Adrenal gland (tissue), 12 donors: ENCODE results near the gene TMEM214. TPM values are rescaled to one million over a fixed set of nuclear protein-coding genes. Genes with fewer than 3 reads are reported as not detected.
A peak's percentile ranks its signal among the peaks of the same experiment; 100 is the strongest.

Source experiments
- DNase-seq, 7 donors: peaks; one replicate each; pipeline ENCODE4 v3.0.0-alpha.2; 2019 to 2020
- H3K27ac ChIP-seq, 5 donors: fragments of 200-600 bp; sonication (generic) in 4 of 5; 1 replicate in 3 of 5; 2 replicates in 2 of 5; pipeline versions ENCODE4 v1.5.1 to v1.8.0; 2016 to 2020; ENCODE audit warnings: mild to moderate bottlenecking in 1 of 5
- H3K27me3 ChIP-seq: fragments of 200-600 bp; 2 replicates; pipeline ENCODE4 v1.8.0; 2021
- H3K36me3 ChIP-seq, 2 donors: fragments of 200-600 bp; replicated peaks in 1 of 2; 1 replicate in 1 of 2; 2 replicates in 1 of 2; pipeline versions ENCODE4 v1.5.1 to v1.8.0; 2018 to 2022
- H3K4me1 ChIP-seq, 2 donors: fragments of 200-600 bp; replicated peaks in 1 of 2; 1 replicate in 1 of 2; 2 replicates in 1 of 2; pipeline versions ENCODE4 v1.5.1 to v1.8.0; 2018 to 2021
- H3K4me3 ChIP-seq, 4 donors: fragments of 200-600 bp; sonication (generic) in 3 of 4; one replicate each; pipeline ENCODE4 v1.5.1; 2016 to 2018
- H3K9me3 ChIP-seq, 3 donors: fragments of 200-600 bp; sonication (generic) in 1 of 3; replicated peaks in 1 of 3; 1 replicate in 2 of 3; 2 replicates in 1 of 3; pipeline versions ENCODE4 v1.5.1 to v1.8.0; 2016 to 2021
- POLR2A ChIP-seq, 2 donors: fragments of 450-650 bp; IDR thresholded peaks; one replicate each; pipeline ENCODE4 v1.6.1; 2017; ENCODE audit warnings: antibody characterized with exemption in 2 of 2, mild to moderate bottlenecking in 2 of 2, moderate library complexity in 1 of 2
- WGBS, 4 donors: extraction: QIAGEN DNeasy Blood & Tissue Kit in 2 of 4; methylation state at CpG; one replicate each; pipeline versions ENCODE4 v1.1.5 to v1.1.7; 2013 to 2017; 5-methylcytosine and 5-hydroxymethylcytosine counted together
- intact Hi-C, 2 donors: fragments of 100-400 bp; cut with DNase I; formaldehyde crosslinking; loops; one replicate each; pipeline versions ENCODE4 v1.14.1 to v1.15.0; 2022 to 2023
- polyA plus RNA-seq, 3 donors: library from polyadenylated mRNA; stranded (reverse); fragments of 200-250 nt in 2 of 3; fragments of 350-450 nt in 1 of 3; fragmentation: Illumina TruSeq in 1 of 3; extraction: RNeasy Lipid Tissue Mini Kit (QIAGEN cat#74804) in 1 of 3; gene quantifications; one replicate each; pipeline ENCODE4 v1.2.3, GENCODE V29; 2013 to 2014
- total RNA-seq, 9 donors: library from RNA; depleted of rRNA in 4 of 9; stranded (reverse); fragments of >200 nt in 4 of 9; fragments of 120-200 nt in 1 of 9; fragmentation: NEBNext Ultra II Directional in 1 of 9; extraction: Animal tissue kit (Norgen Biotek cat#: 25700) in 1 of 9; gene quantifications; one replicate each; pipeline versions ENCODE4 v1.1.0 to v1.2.4, GENCODE V29; 2013 to 2023
- TF ChIP-seq, protein P1 (sequence below), 6 experiments: fragments of 450-650 bp in 4 of 6; fragments of 200-600 bp in 2 of 6; sonication (generic) in 1 of 6; IDR thresholded peaks; 1 replicate in 5 of 6; 2 replicates in 1 of 6; pipeline versions ENCODE4 v1.5.1 to v1.8.0; 2016 to 2021; ENCODE audit warnings: antibody characterized with exemption in 6 of 6, mild to moderate bottlenecking in 2 of 6, moderate library complexity in 1 of 6
- donor health status: healthy with polysubstance abuse.
- donor health status: Bipolar disorder and iron deficiency.
- donor health status: DM: yes; HTN: yes; CAD: no.
- donor health status: DM: no; HTN: no; CAD: no.
- donor health status: DM: no; HTN: no; CAD: no.
- donor health status: DM: yes; HTN: yes; CAD: no.

TMEM214 gene
- total and polyA plus RNA-seq, 12 donors: 25.2 to 124 (median 60.1) TPM

DNA sequence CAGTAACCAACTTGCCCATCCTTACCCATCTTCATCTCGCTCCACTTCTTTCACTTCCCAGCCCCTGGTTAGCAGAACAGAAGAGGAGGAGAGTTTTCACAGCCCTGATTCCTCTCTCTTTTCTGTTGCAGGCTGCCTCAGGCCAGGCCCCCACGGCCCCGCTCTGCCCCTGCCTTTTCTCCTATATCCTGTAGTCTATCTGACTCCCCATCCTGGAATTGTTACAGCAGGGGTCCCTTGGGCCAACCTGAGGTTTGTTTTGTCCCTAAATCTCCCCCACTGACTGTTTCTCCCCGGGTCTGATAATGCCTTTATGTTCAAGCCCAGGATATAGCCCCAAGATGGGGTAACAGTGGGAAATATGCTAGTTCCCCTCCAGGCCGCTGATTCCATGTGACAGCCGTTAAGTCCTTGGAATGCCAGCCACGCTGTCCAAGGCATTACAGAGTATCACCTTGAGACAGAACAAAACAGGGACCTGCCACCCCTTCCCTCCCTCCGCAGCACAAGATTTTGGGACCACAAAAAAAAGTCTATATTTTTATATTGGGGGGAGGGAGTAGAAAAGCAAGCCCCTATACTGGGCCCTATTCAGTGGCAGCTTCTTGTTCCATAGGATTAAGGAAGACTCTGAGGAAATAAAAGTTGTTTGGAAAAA, 37.3 kb downstream of the TMEM214 start:
- H3K27ac ChIP-seq: peak overlapping the region in 1 of 5 donors; percentile 83
- intact Hi-C loops: no loop called here
- H3K9me3 ChIP-seq: no peaks in the 10 kb centered on the region
- H3K4me1 ChIP-seq: peaks cover 16 to 41% of the 10 kb centered on the region in 2 donors
- H3K36me3 ChIP-seq: peaks cover 0 to 35% of the 10 kb centered on the region in 2 donors
- DNase-seq: peak in 1 of 7 donors; percentile 13
- TF ChIP-seq, protein P1, sequence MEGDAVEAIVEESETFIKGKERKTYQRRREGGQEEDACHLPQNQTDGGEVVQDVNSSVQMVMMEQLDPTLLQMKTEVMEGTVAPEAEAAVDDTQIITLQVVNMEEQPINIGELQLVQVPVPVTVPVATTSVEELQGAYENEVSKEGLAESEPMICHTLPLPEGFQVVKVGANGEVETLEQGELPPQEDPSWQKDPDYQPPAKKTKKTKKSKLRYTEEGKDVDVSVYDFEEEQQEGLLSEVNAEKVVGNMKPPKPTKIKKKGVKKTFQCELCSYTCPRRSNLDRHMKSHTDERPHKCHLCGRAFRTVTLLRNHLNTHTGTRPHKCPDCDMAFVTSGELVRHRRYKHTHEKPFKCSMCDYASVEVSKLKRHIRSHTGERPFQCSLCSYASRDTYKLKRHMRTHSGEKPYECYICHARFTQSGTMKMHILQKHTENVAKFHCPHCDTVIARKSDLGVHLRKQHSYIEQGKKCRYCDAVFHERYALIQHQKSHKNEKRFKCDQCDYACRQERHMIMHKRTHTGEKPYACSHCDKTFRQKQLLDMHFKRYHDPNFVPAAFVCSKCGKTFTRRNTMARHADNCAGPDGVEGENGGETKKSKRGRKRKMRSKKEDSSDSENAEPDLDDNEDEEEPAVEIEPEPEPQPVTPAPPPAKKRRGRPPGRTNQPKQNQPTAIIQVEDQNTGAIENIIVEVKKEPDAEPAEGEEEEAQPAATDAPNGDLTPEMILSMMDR (IDR thresholded peaks at IDR 0.05): no peak
- no peak for TF ChIP-seq POLR2A (IDR thresholded peaks at IDR 0.05)
- H3K27me3 ChIP-seq: no peaks in the 10 kb centered on the region
- peak overlapping the region in 1 of 4 donors; percentile 79 for H3K4me3 ChIP-seq
- 62 to 66% (median 65%) methylated on average over 8 of the region's 8 CpGs for WGBS, 4 donors

DNA sequence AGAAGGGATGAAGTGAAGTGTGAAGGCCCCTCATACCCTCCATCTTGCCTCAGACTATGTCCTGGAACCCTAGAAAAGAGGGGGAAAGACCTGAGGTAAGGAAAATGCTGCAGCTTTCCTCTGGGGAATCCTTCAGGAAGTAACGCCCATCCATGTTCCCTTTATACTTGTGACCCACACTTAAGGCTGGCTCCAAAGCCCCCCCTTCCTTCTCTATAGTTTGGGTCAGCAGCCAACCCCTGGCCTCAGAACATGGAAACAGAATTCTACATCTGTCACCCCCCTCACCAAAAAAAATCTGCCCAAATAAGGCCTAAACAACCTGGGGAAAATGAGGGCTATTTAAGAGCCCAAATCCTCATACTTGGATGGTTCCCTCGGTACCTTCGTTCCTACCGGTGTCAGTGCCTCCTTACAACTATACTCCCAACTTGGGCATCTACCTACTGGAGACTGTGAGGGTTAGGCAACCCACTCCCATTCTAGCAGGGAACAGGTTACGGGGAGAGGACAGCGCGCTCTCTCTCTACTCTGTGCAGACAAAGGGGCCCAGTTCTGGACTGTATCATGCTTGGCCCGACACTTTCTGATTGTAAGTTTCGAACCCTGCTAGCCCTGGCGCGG, 38.0 kb downstream of the TMEM214 start:
- Histone ChIP-seq H3K4me3 (peak overlapping the region; percentile 79 to 98 (median 88)), H3K27me3 (no peaks in the 10 kb centered on the region), H3K27ac (peak overlapping the region; percentile 53 to 95 (median 86)), H3K9me3 (no peaks in the 10 kb centered on the region), H3K36me3 (peaks cover 0 to 32% of the 10 kb centered on the region in 2 donors), H3K4me1 (peaks cover 16 to 46% of the 10 kb centered on the region in 2 donors)
- TF ChIP-seq, protein P1 (IDR thresholded peaks at IDR 0.05): no peak
- TF ChIP-seq POLR2A (IDR thresholded peaks at IDR 0.05): no peak
- intact Hi-C loops: no loop called here
- DNase-seq: no peak
- 1 to 3% (median 2%) methylated on average over 8 to 11 of the region's 11 CpGs for WGBS, 4 donors

DNA sequence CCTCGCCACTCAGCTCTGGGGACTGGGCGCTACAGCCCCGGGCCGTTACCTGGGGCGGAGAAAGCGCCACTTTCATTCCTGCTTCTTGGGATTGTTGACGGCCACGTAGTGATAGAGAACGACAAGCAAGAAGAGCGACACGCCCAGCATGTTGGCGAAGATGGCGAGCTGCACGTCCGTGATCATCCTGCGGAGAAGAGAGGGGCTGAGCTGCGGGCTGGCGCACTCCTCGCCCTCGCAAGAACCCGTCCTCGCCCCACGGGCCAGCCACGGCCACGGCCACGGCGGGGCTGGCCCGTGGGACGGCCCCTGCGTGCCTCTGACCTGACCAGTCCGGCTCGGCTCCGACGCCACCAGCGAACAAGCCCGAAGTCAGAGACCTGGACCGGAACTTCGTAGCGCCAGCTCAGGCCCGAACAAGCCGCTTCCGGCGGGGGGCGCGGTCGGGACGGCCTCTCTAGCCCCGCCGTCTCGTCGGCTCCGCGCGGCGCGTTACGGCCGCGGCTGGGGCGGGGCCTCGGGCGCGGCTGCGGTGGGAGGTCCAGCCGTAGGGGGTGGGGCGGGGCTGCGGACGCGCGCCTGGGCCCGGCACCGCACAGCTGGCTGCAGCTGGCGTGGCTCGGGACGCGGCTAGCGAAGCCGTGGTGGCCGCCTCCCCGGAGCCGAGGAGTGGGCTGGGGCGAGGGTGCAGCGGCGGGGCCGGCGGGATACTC, 38.7 kb downstream of the TMEM214 start, which contains the start of gene OST4:
Gene OST4 (minus strand): TSS at position 378 of the 713 bp plus-strand sequence.
- peak; percentile 93 to 97 (median 94) for DNase-seq
- WGBS, 4 donors: 0 to 1% (median 0%) methylated on average over 3 to 86 of the region's 86 CpGs
- Histone ChIP-seq H3K27ac (peak within 1 kb of the TSS; percentile 53 to 95 (median 86)), H3K4me3 (peak within 1 kb of the TSS; percentile 79 to 98 (median 88)), H3K27me3 (no peaks in the 10 kb centered on the region), H3K9me3 (no peaks in the 10 kb centered on the region), H3K4me1 (peaks cover 16 to 46% of the 10 kb centered on the region in 2 donors), H3K36me3 (peaks cover 0 to 32% of the 10 kb centered on the region in 2 donors)
- peak; percentile 63 to 90 for TF ChIP-seq POLR2A (IDR thresholded peaks at IDR 0.05)
- TF ChIP-seq, protein P1 (IDR thresholded peaks at IDR 0.05): peak in 1 of 6 experiments; percentile 3
- intact Hi-C loops: no loop called here
